H1 (cell line): ENCODE data around the gene GRIK4.

ENCODE experiments used
- ASH2L ChIP-seq: fragments of 200-600, 300-600 bp; sonication (generic); IDR thresholded peaks from one replicate; pipeline ENCODE4 v1.7.1; 2017; ENCODE audit warnings: low read length
- BCL11A ChIP-seq, 2 experiments: IDR thresholded peaks; one replicate each; pipeline ENCODE4 v1.6.1; 2011; ENCODE audit warnings: low read depth in 2 of 2, low read length in 2 of 2, mild to moderate bottlenecking in 2 of 2
- CTCF ChIP-seq, 3 experiments: IDR thresholded peaks; 1 replicate in 2 of 3; 2 replicates in 1 of 3; pipeline versions ENCODE4 v1.5.1 to v1.6.1; 2011; ENCODE audit warnings: low read length in 3 of 3, mild to moderate bottlenecking in 3 of 3, inconsistent platforms in 2 of 3, low read depth in 1 of 3, moderate library complexity in 1 of 3; ENCODE audit not compliant: insufficient read depth in 1 of 3; ENCODE audit errors: control extremely low read depth in 1 of 3
- EP300 ChIP-seq, 2 experiments: IDR thresholded peaks; 1 replicate in 1 of 2; 2 replicates in 1 of 2; pipeline ENCODE4 v1.6.1; 2011 to 2012; ENCODE audit warnings: low read depth in 2 of 2, low read length in 2 of 2, mild to moderate bottlenecking in 2 of 2, borderline replicate concordance in 1 of 2, inconsistent platforms in 1 of 2, moderate library complexity in 1 of 2
- HDAC6 ChIP-seq: IDR thresholded peaks from one replicate; pipeline ENCODE4 v1.7.1; 2012; ENCODE audit warnings: low read depth, mild to moderate bottlenecking, inconsistent platforms, low read length, moderate library complexity
- MAX ChIP-seq: IDR thresholded peaks from 2 replicates; pipeline ENCODE4 v1.6.1; 2012; ENCODE audit warnings: inconsistent platforms
- NRF1 ChIP-seq: IDR thresholded peaks from 2 replicates; pipeline ENCODE4 v1.6.1; 2011; ENCODE audit warnings: mild to moderate bottlenecking, low read depth, low read length, improper control_type of control experiment
- POLR2A ChIP-seq, 2 experiments: IDR thresholded peaks; 1 replicate in 1 of 2; 2 replicates in 1 of 2; pipeline ENCODE4 v1.6.1; 2011; ENCODE audit warnings: low read depth in 2 of 2, low read length in 2 of 2, mild to moderate bottlenecking in 2 of 2; ENCODE audit errors: control extremely low read depth in 1 of 2
- POLR2AphosphoS5 ChIP-seq: IDR thresholded peaks from 2 replicates; pipeline ENCODE4 v1.6.1; 2011; ENCODE audit warnings: low read depth, low read length
- SIN3A ChIP-seq, 2 experiments: IDR thresholded peaks in 1 of 2; conservative IDR thresholded peaks in 1 of 2; 2 replicates each; pipeline ENCODE4 v1.6.1; 2011 to 2012; ENCODE audit warnings: low read length in 2 of 2, improper control_type of control experiment in 1 of 2, low read depth in 1 of 2, mild to moderate bottlenecking in 1 of 2
- SRF ChIP-seq: IDR thresholded peaks from 2 replicates; pipeline ENCODE4 v1.6.1; 2011; ENCODE audit warnings: mild to moderate bottlenecking, low read depth, low read length, moderate library complexity
- YY1 ChIP-seq: IDR thresholded peaks from 2 replicates; pipeline ENCODE4 v1.6.1; 2011; ENCODE audit warnings: low read depth, mild to moderate bottlenecking, low read length

- TF ChIP-seq CTCF (IDR thresholded peaks at IDR 0.05; ENCODE audit: control extremely low read depth in 1 of 3, insufficient read depth in 1 of 3, low read depth in 1 of 3, low read length in 3 of 3), result no peak
- TF ChIP-seq BCL11A (IDR thresholded peaks at IDR 0.05; ENCODE audit: low read depth in 2 of 2, low read length in 2 of 2), result no peak
- no peak for TF ChIP-seq POLR2A (IDR thresholded peaks at IDR 0.05; ENCODE audit: control extremely low read depth in 1 of 2, low read depth in 2 of 2, low read length in 2 of 2)
- TF ChIP-seq HDAC6, result no peak
- TF ChIP-seq YY1, result no peak
- TF ChIP-seq MAX, result no peak
- TF ChIP-seq NRF1, result no peak
- TF ChIP-seq SRF, result no peak
- TF ChIP-seq SIN3A (conservative IDR thresholded peaks at IDR 0.05 in 1 of 2, IDR thresholded peaks at IDR 0.05 in 1 of 2; ENCODE audit: low read depth in 1 of 2, low read length in 2 of 2), result no peak
- TF ChIP-seq ASH2L, result no peak
- no peak for TF ChIP-seq EP300 (IDR thresholded peaks at IDR 0.05; ENCODE audit: borderline replicate concordance in 1 of 2, low read depth in 2 of 2, low read length in 2 of 2)
- no peak for TF ChIP-seq POLR2AphosphoS5
These were observed 202.9 kb downstream of the GRIK4 start for GRCh38 chr11:120714438-120714837.
